Activated gamma-delta T cell (primary cell): ENCODE data around the gene CTXN2.

ENCODE experiments used
- DNase-seq: peaks from one replicate; lab custom pipeline; 2025; lab: John Stamatoyannopoulos, UW

CTXN2 gene

GRCh38 chr15:48222627-48223026, 31.2 kb downstream of the CTXN2 start:
- no peak for DNase-seq

- DNase-seq: no peak
Measured at GRCh38 chr15:48225771-48226170, 34.3 kb downstream of the CTXN2 start.

- no peak for DNase-seq
Measured at GRCh38 chr15:48230498-48230897, 39.0 kb downstream of the CTXN2 start.

- no peak for DNase-seq
Measured at GRCh38 chr15:48233246-48233645, 41.8 kb downstream of the CTXN2 start.

- no peak for DNase-seq
Measured at GRCh38 chr15:48239334-48239733, 47.9 kb downstream of the CTXN2 start.

- DNase-seq: no peak
Measured at GRCh38 chr15:48242015-48242414, 50.5 kb downstream of the CTXN2 start.

DNA sequence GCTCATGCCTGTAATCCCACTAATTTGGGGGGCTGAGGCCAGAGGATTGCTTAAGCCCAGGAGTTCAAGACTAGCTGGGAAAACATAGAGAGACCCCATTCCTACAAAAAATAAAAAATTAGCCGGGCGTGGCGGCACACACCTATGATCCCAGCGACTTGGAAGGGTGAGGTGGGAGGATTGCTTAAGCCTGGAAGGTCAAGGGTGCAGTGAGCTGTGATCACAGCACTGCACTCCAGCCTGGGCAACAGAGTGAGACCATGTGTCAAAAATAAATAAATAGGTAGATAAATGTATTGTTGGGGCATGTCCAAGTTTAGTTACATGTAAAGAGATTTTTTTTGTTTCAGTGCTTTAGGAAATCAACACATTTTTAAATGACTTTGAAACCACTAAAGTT, 51.1 kb downstream of the CTXN2 start:
- no peak for DNase-seq

DNA sequence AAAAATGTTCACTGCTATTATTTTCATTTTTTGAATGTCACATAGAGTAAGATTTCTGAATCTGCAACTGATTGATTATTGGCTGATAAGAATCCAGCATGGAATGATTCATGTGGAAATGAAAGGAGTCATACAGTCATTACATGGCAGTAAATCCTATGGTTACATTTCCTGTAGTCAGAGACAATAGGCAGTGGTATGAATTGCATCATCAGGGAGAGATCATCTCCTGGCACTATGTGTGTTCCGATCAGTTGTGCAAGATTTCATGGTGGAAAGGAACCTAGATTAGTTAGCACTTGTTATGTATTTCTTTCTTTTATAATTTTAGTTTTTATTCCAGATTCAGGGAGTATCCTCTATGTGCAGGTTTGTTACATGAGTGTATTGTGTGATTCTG, 53.5 kb downstream of the CTXN2 start:
- no peak for DNase-seq

GRCh38 chr15:48248414-48248813, 56.9 kb downstream of the CTXN2 start:
- DNase-seq: no peak

- DNase-seq: no peak
Measured at GRCh38 chr15:48250640-48251076, 59.2 kb downstream of the CTXN2 start.

- no peak for DNase-seq
Measured at GRCh38 chr15:48253172-48253571, 61.7 kb downstream of the CTXN2 start.
